Measurements from ENCODE around the gene TOR4A. TPM values are rescaled to one million over a fixed set of nuclear protein-coding genes. Genes with fewer than 3 reads are reported as not detected.

TOR4A gene
- total and polyA plus RNA-seq, 9 of the 15 experiments (the other 6 are each of a cell fraction or from before 2014, with no cell fraction given) = 3.9 to 49.2 (median 8.8) TPM

DNA sequence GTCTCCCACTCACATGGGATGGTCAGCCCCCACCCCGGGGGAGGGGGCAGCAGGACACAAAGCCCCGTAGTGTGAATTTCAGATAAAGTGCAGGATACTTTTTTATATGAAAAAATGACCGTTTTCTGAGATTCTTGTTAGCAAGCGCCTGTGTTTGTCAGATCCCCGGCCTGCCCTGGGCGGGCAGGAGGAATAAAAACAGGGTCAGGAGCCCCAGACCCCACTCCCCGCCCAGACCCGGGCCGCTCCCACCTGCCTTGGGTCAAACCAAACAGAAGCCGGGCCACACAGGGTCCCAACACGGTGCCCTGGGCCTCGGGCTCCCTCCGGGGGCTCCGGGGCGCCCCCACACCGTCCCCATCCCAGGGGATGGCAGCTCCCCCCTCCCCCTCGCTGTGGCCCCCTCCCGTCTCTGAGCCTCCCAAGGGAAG is 38.1 kb downstream of the TOR4A start (continued):
- TF ChIP-seq, protein P1, sequence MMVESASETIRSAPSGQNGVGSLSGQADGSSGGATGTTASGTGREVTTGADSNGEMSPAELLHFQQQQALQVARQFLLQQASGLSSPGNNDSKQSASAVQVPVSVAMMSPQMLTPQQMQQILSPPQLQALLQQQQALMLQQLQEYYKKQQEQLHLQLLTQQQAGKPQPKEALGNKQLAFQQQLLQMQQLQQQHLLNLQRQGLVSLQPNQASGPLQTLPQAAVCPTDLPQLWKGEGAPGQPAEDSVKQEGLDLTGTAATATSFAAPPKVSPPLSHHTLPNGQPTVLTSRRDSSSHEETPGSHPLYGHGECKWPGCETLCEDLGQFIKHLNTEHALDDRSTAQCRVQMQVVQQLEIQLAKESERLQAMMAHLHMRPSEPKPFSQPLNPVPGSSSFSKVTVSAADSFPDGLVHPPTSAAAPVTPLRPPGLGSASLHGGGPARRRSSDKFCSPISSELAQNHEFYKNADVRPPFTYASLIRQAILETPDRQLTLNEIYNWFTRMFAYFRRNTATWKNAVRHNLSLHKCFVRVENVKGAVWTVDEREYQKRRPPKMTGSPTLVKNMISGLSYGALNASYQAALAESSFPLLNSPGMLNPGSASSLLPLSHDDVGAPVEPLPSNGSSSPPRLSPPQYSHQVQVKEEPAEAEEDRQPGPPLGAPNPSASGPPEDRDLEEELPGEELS (CRISPR knock-in tag; IDR thresholded peaks at IDR 0.05; ENCODE audit: borderline replicate concordance) = no peak
- TF ChIP-seq, protein P2, sequence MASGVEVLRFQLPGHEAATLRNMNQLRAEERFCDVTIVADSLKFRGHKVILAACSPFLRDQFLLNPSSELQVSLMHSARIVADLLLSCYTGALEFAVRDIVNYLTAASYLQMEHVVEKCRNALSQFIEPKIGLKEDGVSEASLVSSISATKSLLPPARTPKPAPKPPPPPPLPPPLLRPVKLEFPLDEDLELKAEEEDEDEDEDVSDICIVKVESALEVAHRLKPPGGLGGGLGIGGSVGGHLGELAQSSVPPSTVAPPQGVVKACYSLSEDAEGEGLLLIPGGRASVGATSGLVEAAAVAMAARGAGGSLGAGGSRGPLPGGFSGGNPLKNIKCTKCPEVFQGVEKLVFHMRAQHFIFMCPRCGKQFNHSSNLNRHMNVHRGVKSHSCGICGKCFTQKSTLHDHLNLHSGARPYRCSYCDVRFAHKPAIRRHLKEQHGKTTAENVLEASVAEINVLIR (CRISPR knock-in tag; IDR thresholded peaks at IDR 0.05) = no peak
- TF ChIP-seq NONO (IDR thresholded peaks at IDR 0.05; ENCODE audit: low read depth in 2 of 2, low read length in 1 of 2) (no peak), RHOXF2B (CRISPR knock-in tag; conservative IDR thresholded peaks at IDR 0.05) (no peak), PCBP1 (IDR thresholded peaks at IDR 0.05; ENCODE audit: low read depth, low read length, poor library complexity, severe bottlenecking) (no peak)
- TF ChIP-seq, protein P3, sequence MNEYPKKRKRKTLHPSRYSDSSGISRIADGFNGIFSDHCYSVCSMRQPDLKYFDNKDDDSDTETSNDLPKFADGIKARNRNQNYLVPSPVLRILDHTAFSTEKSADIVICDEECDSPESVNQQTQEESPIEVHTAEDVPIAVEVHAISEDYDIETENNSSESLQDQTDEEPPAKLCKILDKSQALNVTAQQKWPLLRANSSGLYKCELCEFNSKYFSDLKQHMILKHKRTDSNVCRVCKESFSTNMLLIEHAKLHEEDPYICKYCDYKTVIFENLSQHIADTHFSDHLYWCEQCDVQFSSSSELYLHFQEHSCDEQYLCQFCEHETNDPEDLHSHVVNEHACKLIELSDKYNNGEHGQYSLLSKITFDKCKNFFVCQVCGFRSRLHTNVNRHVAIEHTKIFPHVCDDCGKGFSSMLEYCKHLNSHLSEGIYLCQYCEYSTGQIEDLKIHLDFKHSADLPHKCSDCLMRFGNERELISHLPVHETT (CRISPR knock-in tag; conservative IDR thresholded peaks at IDR 0.05 in 1 of 2, IDR thresholded peaks at IDR 0.05 in 1 of 2) = no peak
